ENCODE data around the gene TMEM255B. TPM values are rescaled to one million over a fixed set of nuclear protein-coding genes. Genes with fewer than 3 reads are reported as not detected.

TMEM255B gene
- 0.26 and 1.8 TPM in 2 replicates for total RNA-seq (ENCODE audit: low replicate concordance)

- TF ChIP-seq EZH2phosphoT487 (IDR thresholded peaks at IDR 0.05) (peak; percentile 11), EZH2 (IDR thresholded peaks at IDR 0.05) (no peak)
- TF ChIP-seq, protein P1, sequence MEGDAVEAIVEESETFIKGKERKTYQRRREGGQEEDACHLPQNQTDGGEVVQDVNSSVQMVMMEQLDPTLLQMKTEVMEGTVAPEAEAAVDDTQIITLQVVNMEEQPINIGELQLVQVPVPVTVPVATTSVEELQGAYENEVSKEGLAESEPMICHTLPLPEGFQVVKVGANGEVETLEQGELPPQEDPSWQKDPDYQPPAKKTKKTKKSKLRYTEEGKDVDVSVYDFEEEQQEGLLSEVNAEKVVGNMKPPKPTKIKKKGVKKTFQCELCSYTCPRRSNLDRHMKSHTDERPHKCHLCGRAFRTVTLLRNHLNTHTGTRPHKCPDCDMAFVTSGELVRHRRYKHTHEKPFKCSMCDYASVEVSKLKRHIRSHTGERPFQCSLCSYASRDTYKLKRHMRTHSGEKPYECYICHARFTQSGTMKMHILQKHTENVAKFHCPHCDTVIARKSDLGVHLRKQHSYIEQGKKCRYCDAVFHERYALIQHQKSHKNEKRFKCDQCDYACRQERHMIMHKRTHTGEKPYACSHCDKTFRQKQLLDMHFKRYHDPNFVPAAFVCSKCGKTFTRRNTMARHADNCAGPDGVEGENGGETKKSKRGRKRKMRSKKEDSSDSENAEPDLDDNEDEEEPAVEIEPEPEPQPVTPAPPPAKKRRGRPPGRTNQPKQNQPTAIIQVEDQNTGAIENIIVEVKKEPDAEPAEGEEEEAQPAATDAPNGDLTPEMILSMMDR (IDR thresholded peaks at IDR 0.05): peak; percentile 51
- Histone ChIP-seq H3K9me3 (ENCODE audit: low read depth) (no peaks in the 10 kb centered on the region), H3F3A (ENCODE audit: low read depth) (peaks cover 22% of the 10 kb centered on the region), H3K36me3 (no peaks in the 10 kb centered on the region), H3K4me3 (peak within 1 kb of the TSS; percentile 63), H2AFZ (replicated peaks) (peak within 1 kb of the TSS; percentile 95), H3K27me3 (peaks cover 40% of the 10 kb centered on the region), H3K4me2 (peak within 1 kb of the TSS; percentile 95), H3K9ac (no peak within 1 kb of the TSS), H3K79me2 (ENCODE audit: low read depth) (no peaks in the 10 kb centered on the region), H3K27ac (no peak within 1 kb of the TSS), H4K20me1 (ENCODE audit: low read depth) (no peaks in the 10 kb centered on the region), H3K4me1 (peaks cover 12% of the 10 kb centered on the region)
- Mint-ChIP-seq H3K27me3 (ENCODE audit: insufficient read depth, low read depth) (peaks cover 23% of the 10 kb centered on the region), H3K36me3 (no peaks in the 10 kb centered on the region), H3K4me3 (peak within 1 kb of the TSS; percentile 87), H3K4me1 (peaks cover 9% of the 10 kb centered on the region), H3K27ac (peak within 1 kb of the TSS; percentile 8), H3K9me3 (peaks cover 2% of the 10 kb centered on the region)
- peak; percentile 91 for DNase-seq (ENCODE audit: low spot score)
Observed at GRCh38 chr13:113758651-113759524, at the start of gene TMEM255B. Gene TMEM255B, plus strand, starts transcription at chr13:113759226. Its CDS starts 44 bp downstream, at chr13:113759270.

DNA sequence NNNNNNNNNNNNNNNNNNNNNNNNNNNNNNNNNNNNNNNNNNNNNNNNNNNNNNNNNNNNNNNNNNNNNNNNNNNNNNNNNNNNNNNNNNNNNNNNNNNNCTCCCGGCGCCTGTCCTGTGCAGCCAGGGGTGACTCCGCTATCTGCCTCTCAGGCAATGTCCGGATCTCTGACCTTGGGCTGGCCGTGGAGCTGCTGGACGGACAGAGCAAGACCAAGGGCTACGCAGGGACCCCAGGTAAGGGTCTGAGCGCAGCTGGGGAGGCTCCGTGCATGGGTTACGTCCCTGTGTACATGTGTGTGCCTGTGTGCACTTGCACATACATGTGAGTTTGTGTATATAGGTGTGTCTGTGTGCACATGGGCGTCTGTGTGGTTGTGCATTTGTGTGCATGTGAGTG lies 36.1 kb upstream of the TMEM255B start:
- TF ChIP-seq, protein P1 (IDR thresholded peaks at IDR 0.05): no peak
- TF ChIP-seq EZH2 (IDR thresholded peaks at IDR 0.05): no peak
- no peak for TF ChIP-seq EZH2phosphoT487 (IDR thresholded peaks at IDR 0.05)
- H3K36me3 Mint-ChIP-seq: no peaks in the 10 kb centered on the region
- no peak overlapping the region for H3K27ac Mint-ChIP-seq
- Histone ChIP-seq H4K20me1 (ENCODE audit: low read depth) (no peaks in the 10 kb centered on the region), H3K27ac (no peak overlapping the region), H3K9me3 (ENCODE audit: low read depth) (no peaks in the 10 kb centered on the region), H3K4me3 (no peak overlapping the region), H3K4me1 (peaks cover 4% of the 10 kb centered on the region), H2AFZ (replicated peaks) (no peak overlapping the region), H3K9ac (no peak overlapping the region), H3K27me3 (no peaks in the 10 kb centered on the region), H3F3A (ENCODE audit: low read depth) (peaks cover 24% of the 10 kb centered on the region), H3K79me2 (ENCODE audit: low read depth) (no peaks in the 10 kb centered on the region), H3K4me2 (no peak overlapping the region), H3K36me3 (no peaks in the 10 kb centered on the region)
- H3K9me3 Mint-ChIP-seq: no peaks in the 10 kb centered on the region
- H3K4me3 Mint-ChIP-seq: peak overlapping the region; percentile 37
- H3K4me1 Mint-ChIP-seq: peaks cover 11% of the 10 kb centered on the region
- DNase-seq (ENCODE audit: low spot score): no peak
- peaks cover 6% of the 10 kb centered on the region for H3K27me3 Mint-ChIP-seq (ENCODE audit: insufficient read depth, low read depth)

DNA sequence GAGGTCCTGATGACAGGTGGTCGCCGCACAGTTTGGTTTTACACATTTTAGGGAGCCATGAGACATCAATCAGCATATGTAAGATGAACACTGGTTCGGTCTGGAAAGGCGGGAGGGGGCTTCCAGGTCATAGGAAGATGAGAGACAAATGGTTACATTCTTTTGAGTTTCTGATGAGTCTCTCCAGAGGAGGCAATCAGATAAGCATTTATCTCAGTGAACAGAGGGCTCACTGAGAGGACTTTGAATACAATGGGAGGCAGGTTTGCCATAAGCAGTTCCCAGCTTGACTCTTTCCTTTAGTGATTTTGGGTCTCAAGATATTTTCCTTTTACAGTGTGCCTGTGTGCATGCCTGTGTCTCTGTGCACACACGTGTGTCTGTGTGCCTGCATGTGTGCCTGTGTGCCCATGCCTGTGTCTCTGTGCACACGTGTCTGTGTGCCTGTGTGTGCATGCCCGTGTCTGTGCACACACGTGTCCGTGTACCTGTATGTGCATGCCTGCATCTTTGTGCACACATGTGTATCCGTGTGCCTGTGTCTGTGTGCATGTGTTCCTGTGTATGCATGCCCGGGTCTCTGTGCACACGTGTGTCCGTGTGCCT lies 35.5 kb upstream of the TMEM255B start:
- no peak for DNase-seq (ENCODE audit: low spot score)
- no peak overlapping the region for H3K4me2 ChIP-seq
- no peak overlapping the region for H3K27ac ChIP-seq
- H3K27ac Mint-ChIP-seq: no peak overlapping the region
- no peak overlapping the region for H3K9ac ChIP-seq
- H3F3A ChIP-seq (ENCODE audit: low read depth): peaks cover 24% of the 10 kb centered on the region
- no peak for TF ChIP-seq EZH2 (IDR thresholded peaks at IDR 0.05)
- TF ChIP-seq, protein P1 (IDR thresholded peaks at IDR 0.05): no peak
- no peak for TF ChIP-seq EZH2phosphoT487 (IDR thresholded peaks at IDR 0.05)
- H3K9me3 Mint-ChIP-seq: no peaks in the 10 kb centered on the region
- no peaks in the 10 kb centered on the region for H3K36me3 ChIP-seq
- H4K20me1 ChIP-seq (ENCODE audit: low read depth): no peaks in the 10 kb centered on the region
- no peaks in the 10 kb centered on the region for H3K9me3 ChIP-seq (ENCODE audit: low read depth)
- peak overlapping the region; percentile 65 for H3K4me3 Mint-ChIP-seq
- no peak overlapping the region for H2AFZ ChIP-seq (replicated peaks)
- peaks cover 6% of the 10 kb centered on the region for H3K27me3 Mint-ChIP-seq (ENCODE audit: insufficient read depth, low read depth)
- H3K27me3 ChIP-seq: no peaks in the 10 kb centered on the region
- no peak overlapping the region for H3K4me3 ChIP-seq
- H3K4me1 Mint-ChIP-seq: peaks cover 11% of the 10 kb centered on the region
- no peaks in the 10 kb centered on the region for H3K79me2 ChIP-seq (ENCODE audit: low read depth)
- peaks cover 4% of the 10 kb centered on the region for H3K4me1 ChIP-seq
- H3K36me3 Mint-ChIP-seq: no peaks in the 10 kb centered on the region

Measured in neural progenitor cell (in vitro differentiated cells).